GM19324 (cell line): ENCODE data around the gene KLHL29.

Source experiments
- ATAC-seq: cut with Tn5 transposase; IDR thresholded peaks from one replicate; pipeline ENCODE4 v1.9.1; 2021; ENCODE audit warnings: mild to moderate bottlenecking, moderate library complexity; ENCODE audit not compliant: unreplicated experiment, low FRiP score

KLHL29 gene

GRCh38 chr2:23420091-23420839, 35.3 kb downstream of the KLHL29 start:
- no peak for ATAC-seq

- no peak for ATAC-seq
Measured at GRCh38 chr2:23420840-23421476, 36.0 kb downstream of the KLHL29 start.

GRCh38 chr2:23422089-23423061, 37.4 kb downstream of the KLHL29 start:
- no peak for ATAC-seq

- ATAC-seq = no peak
Measured at GRCh38 chr2:23423062-23423872, 38.3 kb downstream of the KLHL29 start.

GRCh38 chr2:23423873-23424680, 39.1 kb downstream of the KLHL29 start:
- ATAC-seq = no peak

GRCh38 chr2:23425338-23425871, 40.4 kb downstream of the KLHL29 start:
- no peak for ATAC-seq

DNA sequence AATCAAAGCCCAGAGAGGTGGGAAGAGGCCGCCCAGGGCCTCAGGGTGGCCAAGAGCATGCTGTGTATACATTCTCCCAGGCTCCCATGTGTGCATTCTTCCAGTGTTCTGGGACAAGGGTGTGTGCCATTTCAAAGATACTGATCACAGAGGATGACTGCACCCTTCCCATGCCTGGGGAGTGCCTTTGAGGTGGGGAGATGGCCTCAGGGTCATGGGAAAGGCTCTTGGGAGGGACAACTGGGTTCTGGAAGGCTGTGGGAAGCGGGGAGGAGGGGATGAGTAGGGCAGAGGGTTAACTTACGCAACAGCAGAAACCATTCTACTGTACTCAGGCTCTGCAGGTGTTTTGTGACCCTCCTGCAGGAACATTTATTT, 40.9 kb downstream of the KLHL29 start:
- ATAC-seq = no peak

- no peak for ATAC-seq
Measured at GRCh38 chr2:23426263-23426905, 41.4 kb downstream of the KLHL29 start.

- no peak for ATAC-seq
Measured at GRCh38 chr2:23427350-23427749, 42.4 kb downstream of the KLHL29 start.

DNA sequence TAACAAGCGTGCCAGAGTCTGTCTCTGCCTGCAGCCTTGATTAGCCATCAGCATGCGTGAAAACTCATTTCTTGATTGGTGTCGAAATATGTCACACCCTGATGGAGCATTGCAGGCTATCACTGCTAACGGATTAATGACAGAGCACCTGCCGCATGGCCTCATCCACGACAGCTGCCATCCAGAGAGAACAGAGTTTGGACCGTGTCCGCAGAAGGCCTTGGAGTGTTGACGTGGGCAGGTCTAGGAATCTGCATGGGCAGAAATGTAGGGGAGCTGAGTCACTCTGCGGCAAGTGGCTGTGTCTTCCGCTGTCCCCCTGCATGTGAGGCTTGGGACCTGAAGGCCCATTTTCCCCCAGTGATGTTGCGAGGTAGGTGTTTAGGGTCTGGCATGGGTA, 43.0 kb downstream of the KLHL29 start:
- no peak for ATAC-seq

DNA sequence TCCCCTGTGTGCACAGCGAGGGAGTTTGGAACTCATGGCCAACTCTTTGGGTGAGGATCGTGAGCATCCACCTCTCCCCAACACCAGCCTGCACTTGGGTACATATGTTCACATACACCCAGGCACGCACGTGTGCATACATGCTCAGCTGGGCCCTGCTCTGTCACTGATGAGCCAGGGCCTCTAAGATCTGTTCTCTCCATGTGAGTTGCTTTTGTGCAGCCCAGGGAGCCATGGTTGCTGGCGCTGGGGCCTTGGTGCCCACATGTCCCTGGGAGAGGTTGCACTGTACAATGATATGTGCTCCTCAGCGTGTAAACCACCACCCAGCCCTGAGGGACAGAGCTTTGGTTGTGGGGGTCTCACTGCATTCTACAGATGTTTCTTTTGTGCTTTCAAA, 44.1 kb downstream of the KLHL29 start:
- no peak for ATAC-seq

- ATAC-seq = no peak
Measured at GRCh38 chr2:23430263-23430662, 45.3 kb downstream of the KLHL29 start.

DNA sequence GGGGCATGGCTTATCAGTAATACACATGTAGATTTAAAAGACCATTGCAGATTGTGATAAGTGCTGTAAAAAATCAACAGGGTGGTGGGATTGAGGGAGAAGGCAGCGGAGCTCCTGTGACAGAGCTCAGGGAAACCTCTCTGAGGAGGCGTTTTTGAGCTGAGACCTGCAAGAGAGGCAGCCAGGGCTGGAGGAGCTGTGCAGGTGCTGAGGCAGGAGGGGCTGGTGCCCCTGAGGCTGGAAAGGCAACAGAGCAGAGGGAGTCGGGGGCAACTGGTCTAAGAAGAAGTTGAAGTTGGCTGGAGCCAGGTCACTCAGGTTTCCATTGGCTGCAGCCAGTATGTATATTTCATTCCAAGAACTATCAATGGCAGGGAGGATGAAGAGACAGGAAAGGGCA, 47.6 kb downstream of the KLHL29 start:
- ATAC-seq = no peak

GRCh38 chr2:23433282-23433681, 48.3 kb downstream of the KLHL29 start:
- ATAC-seq = no peak

DNA sequence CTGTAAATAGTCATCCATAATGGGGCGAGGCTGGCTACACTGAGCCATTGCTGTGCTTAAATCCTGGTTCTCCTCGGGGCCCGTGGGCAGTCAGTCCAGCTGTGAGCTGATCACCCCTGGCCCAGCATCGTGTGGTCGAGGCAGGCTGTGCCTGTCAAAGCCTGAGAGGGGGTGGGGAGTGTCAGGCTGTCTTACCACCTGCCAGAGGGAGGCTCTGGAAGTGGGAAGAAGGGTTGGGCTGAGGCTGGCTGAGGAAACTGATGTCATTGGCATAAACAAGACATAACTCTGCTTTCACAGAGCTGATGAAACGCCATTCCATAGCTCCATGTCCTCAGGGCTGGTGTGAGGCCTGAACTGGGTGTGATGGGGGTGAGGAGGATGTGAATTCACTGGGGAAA, 49.7 kb downstream of the KLHL29 start:
- no peak for ATAC-seq

DNA sequence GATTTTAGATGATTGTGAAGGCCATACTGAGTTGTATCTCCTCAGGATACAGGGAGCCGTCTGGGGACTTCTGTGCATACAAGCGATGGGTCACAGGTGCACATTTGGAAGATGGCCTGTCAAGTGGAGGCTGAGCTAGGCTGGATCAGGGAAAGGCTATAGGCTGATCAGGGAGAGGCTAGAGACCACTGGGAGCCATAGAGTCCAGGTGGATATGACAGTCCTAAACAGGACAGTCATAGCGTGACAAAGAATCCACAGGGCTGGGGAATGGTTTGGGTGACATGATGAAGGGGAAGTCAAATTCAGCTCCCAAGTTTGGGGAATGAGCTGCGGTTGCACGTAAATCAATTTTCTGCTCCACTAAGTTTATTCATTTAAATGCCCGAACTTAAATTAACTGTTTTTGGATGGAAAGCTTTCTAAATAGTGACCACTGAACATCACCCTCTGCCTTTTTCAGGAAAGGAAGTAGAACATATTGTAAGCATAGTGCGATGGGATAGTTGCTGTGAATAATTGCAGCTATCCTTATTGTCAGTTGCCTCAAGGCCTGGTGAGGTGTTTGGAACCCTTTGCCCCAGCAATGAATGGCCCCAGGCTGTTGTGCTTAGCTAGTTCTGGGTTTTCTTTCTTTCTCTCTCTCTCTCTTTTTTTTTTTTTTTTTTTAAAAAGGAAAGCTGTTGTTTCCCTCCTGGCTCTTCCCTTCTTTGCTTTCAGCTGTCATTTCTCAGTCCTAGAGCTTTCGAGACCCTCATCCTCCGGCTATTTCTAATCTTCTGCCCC, 50.5 kb downstream of the KLHL29 start:
- no peak for ATAC-seq

DNA sequence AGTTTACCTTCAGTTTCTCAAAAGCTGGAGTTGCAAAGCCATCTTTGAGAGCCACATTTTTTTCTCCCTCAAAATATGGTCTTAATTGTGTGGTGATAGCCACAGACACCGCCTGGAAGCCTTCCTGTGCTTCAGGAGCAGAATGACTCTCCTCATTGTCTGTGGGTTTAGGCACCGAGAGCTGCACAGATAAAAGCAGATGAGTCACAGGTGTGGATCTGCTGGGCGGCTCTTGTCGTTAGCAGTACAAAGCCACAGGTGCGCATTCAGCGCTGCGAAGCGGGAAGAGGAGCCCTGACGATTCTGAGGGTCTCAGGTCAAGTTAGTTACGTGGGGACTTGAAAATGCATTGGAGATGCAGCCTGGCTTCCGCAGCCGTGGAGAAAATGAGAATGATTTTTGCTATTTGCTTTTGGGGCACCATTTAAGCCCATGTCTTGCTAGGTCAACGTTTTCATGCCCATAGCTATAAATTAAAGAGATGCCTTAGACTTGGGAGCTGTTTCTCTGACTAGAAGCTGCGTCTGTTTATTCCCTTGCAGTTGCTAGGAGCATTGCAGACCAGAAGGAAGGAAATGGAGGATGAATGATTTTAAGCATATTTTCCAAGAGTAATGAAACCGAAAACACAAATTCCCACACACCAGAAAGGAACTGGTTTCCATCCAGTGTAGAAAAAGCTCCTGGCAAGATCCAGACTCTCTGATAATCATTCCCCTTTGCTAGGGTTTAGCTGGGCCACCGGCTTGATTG, 51.5 kb downstream of the KLHL29 start:
- ATAC-seq = no peak
